NCI-H2107 treated with DMSO at 0.1 percent for 48 hours (cell line): ENCODE measurements around the gene UTS2R.
A peak's percentile ranks its signal among the peaks of the same experiment; 100 is the strongest.
"Not testable (repeated sequence)": the region's sequence is repeated elsewhere in the genome, so short reads cannot be mapped to it uniquely, and the experiment has no call there.

ENCODE experiments used
- DNase-seq: peaks from one replicate; lab custom pipeline; 2025; ENCODE audit not compliant: unreplicated experiment; lab: John Stamatoyannopoulos, UW

Gene UTS2R

GRCh38 chr17:82334204-82334621, 37.4 kb upstream of the UTS2R start:
- no peak for DNase-seq

DNA sequence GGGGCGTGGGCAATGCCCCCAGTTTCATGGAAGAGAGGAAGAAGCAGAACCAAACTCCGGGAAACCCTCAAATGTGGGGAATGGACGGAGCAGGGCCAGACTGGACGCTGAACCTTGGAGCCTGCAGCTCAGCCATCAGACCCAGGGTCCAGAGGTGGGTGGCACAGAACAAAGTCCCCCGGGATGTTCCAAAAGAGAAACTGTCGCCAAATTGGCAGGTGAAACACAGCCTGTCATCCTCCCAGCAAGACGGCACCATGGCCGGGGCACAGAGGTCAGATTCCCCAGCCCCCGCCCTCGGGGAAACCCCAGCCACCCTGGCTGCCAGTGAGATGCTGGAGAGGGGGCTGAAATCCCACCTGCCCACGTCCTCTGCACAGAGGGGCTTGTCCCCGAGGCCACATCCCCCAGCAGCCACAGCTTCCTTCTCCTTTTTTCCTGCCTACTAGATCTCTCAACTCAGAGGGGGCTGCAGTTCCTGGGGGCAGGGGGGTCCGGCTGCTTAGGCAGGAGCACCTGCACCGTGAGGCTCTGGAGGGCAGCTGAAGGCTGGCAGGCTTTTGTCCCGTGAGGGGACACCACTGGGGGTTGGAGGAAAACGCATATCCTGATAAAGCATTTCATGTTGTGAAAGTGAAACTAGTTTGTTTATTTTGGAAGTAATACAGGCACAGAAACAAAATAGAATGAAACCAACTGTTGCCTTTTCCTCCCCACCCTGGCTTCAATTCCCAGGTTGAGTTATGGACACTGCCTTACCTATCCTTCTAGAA, 36.8 kb upstream of the UTS2R start:
- DNase-seq: no peak

- DNase-seq: no peak
Measured at GRCh38 chr17:82338858-82339633, 32.5 kb upstream of the UTS2R start.

DNA sequence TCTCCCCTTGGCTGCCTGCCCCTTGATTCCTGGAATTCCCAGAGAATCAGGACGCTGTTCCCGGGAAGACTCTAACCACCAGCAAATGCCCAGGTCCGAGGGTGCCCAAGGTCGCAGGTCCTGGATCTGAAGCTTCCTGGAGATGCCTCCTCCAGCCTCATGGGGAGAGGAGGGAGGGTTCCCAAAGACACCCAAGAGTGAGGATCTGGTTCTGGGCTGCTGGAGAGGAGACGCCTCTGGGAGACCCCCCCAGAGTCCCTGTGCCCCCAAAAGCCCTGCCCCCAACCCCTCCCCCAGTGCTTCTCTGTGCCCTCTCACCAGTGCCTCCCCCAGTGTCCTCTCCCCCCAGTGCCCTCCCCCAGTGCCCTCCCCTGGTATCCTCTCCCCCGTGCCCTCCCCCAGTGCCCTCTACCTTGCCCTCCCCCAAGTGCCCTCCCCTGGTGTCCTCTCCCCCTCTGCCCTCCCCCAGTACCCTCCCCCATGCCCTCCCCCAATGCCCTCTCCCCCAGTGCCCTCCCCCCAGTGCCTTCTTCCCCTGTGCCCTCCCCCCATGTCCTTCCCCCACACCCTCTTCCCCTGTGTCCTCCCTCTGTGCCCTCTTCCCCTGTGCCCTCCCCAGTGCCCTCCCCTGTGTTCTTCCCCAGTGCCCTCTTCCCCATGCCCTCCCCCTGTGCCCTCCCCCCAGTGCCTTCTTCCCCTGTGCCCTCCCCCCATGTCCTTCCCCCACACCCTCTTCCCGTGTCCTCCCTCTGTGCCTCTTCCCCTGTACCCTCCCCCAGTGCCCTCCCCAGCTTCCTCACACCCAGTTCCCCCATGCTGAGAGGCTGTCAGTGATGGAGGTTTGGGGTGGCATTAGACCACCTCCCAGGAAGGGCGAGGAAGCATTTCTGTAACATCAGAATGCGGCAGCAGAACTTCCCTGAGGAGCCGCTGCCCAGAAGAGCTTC, 31.7 kb upstream of the UTS2R start:
- no peak for DNase-seq

DNA sequence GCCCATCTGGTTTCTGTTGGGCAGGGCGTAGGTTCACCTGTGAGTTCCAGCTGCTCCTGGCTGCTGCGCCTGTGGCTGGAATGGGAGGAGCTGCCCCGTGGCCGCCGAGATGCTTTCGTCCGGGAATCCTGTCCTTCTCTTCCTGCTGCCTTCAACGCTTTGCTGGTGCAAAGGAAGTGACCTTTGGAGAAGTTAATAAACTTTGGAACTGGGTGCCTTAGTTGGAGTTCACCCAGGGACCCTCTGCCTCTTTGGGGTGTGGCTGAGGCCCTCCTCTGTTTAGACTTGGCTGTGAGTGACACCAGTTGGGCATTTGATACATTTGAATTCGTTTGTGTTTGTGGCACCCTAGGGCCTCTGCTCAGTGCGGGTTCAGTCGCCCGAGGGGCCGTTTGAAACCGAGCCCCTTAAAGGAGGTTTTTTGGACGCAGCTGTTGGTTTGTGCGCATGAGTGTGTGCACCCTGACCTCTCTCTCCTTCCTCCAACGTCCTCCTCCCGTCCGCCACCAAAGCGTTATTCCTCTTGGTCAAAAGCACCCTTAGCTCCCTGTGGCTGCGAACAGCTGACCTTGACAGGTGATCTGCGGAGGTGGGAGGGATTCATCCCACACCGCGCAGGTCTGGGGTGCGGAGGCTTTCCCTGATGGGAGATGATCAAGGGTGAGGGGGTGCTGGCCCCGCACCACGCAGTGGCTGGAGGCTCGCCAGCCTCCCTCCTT, 29.0 kb upstream of the UTS2R start:
- DNase-seq: no peak

DNA sequence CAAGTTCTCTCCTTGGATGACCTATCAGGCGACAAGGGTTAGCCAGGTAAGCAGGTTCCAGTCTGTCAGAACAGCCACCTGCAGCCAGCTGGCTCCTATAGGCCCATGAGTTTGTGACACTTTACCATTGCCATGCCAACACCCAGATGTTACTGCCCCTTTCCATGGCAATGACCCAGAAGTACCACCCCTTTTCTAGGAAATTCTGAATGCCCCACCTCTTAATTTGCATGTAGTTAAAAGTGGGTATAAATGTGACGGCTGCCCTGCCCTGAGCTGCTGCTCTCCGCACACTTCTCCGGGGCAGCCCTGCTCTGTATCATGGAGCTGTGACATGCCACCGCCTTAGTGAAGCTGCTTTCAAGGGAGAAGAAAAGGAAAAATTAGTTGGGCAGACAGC, 28.0 kb upstream of the UTS2R start:
- no peak for DNase-seq

- no peak for DNase-seq
Measured at GRCh38 chr17:82344175-82344907, 27.2 kb upstream of the UTS2R start.

GRCh38 chr17:82345151-82345976, 26.2 kb upstream of the UTS2R start:
- no peak for DNase-seq

GRCh38 chr17:82346342-82347300, 24.9 kb upstream of the UTS2R start:
- no peak for DNase-seq

- not testable (repeated sequence) for DNase-seq
Measured at GRCh38 chr17:82347994-82348393, 23.6 kb upstream of the UTS2R start.

- no peak for DNase-seq
Measured at GRCh38 chr17:82348434-82348833, 23.1 kb upstream of the UTS2R start.

DNA sequence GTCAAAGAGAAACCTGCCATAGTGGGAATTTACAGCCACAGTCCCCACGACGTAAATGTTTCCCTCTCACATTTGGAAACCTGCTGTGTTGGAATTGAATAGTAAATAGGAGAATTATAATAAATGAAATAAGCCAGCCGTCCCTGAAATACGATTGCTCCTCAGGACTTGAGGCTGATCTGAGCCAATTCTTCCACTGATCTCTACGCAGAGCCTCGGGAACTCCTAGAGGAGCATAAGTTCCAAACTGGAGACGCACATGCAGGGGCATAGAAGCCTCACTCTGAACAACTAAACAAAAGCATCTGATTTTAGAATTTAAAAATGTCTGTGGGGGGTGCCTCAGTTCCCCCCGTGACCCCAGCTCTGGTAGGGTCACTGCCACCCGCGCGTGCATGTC, 22.7 kb upstream of the UTS2R start:
- DNase-seq: no peak

GRCh38 chr17:82349287-82349701, 22.3 kb upstream of the UTS2R start:
- DNase-seq: no peak

- DNase-seq: no peak
Measured at GRCh38 chr17:82350182-82351030, 21.2 kb upstream of the UTS2R start.

- no peak for DNase-seq
Measured at GRCh38 chr17:82351254-82351712, 20.3 kb upstream of the UTS2R start.

GRCh38 chr17:82351713-82352488, 19.7 kb upstream of the UTS2R start:
- DNase-seq: peak; percentile 66
